Neural cell (in vitro differentiated cells): Measurements from ENCODE around the gene RBM11.

Experiments used
- EP300 ChIP-seq: fragments of 450-650 bp; conservative IDR thresholded peaks from 2 replicates; pipeline ENCODE4 v1.6.1; 2014; ENCODE audit warnings: antibody characterized with exemption, mild to moderate bottlenecking, moderate library complexity; ENCODE audit not compliant: poor library complexity, severe bottlenecking
- EZH2 ChIP-seq: fragments of 200-600, 300-800 bp; shearing (Covaris generic), sonication (generic); IDR thresholded peaks from 2 replicates; pipeline ENCODE4 v1.6.1; 2014; ENCODE audit warnings: antibody characterized with exemption, low read length, borderline replicate concordance, mild to moderate bottlenecking; ENCODE audit not compliant: insufficient read depth, poor library complexity, severe bottlenecking
- MXI1 ChIP-seq: fragments of 450-650 bp; conservative IDR thresholded peaks from 2 replicates; pipeline ENCODE4 v1.6.1; 2014; ENCODE audit warnings: antibody characterized with exemption, mild to moderate bottlenecking; ENCODE audit not compliant: poor library complexity, severe bottlenecking
- POLR2AphosphoS5 ChIP-seq: IDR thresholded peaks from 2 replicates; pipeline ENCODE4 v1.6.1; 2012
- RAD21 ChIP-seq: fragments of 450-650 bp; conservative IDR thresholded peaks from 2 replicates; pipeline ENCODE4 v1.6.1; 2014; ENCODE audit warnings: antibody characterized with exemption, mild to moderate bottlenecking, moderate library complexity
- SMC3 ChIP-seq: fragments of 450-650 bp; conservative IDR thresholded peaks from 2 replicates; pipeline ENCODE4 v1.6.1; 2014; ENCODE audit warnings: antibody characterized with exemption, mild to moderate bottlenecking, moderate library complexity; ENCODE audit not compliant: poor library complexity
- TAF1 ChIP-seq: IDR thresholded peaks from 2 replicates; pipeline ENCODE4 v1.6.1; 2012; ENCODE audit warnings: low read depth
- TF ChIP-seq, protein P1 (sequence below): fragments of 450-650 bp; IDR thresholded peaks from 2 replicates; pipeline ENCODE4 v1.5.1; 2014; ENCODE audit warnings: antibody characterized with exemption, mild to moderate bottlenecking, moderate library complexity; ENCODE audit not compliant: poor library complexity, severe bottlenecking
- TF ChIP-seq, protein P2 (sequence below): IDR thresholded peaks from 2 replicates; pipeline ENCODE4 v1.6.1; 2012; ENCODE audit warnings: borderline replicate concordance

GRCh38 chr21:14243874-14244273 is 27.9 kb downstream of the RBM11 start:
- TF ChIP-seq, protein P1, sequence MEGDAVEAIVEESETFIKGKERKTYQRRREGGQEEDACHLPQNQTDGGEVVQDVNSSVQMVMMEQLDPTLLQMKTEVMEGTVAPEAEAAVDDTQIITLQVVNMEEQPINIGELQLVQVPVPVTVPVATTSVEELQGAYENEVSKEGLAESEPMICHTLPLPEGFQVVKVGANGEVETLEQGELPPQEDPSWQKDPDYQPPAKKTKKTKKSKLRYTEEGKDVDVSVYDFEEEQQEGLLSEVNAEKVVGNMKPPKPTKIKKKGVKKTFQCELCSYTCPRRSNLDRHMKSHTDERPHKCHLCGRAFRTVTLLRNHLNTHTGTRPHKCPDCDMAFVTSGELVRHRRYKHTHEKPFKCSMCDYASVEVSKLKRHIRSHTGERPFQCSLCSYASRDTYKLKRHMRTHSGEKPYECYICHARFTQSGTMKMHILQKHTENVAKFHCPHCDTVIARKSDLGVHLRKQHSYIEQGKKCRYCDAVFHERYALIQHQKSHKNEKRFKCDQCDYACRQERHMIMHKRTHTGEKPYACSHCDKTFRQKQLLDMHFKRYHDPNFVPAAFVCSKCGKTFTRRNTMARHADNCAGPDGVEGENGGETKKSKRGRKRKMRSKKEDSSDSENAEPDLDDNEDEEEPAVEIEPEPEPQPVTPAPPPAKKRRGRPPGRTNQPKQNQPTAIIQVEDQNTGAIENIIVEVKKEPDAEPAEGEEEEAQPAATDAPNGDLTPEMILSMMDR: no peak
- no peak for TF ChIP-seq TAF1
- TF ChIP-seq POLR2AphosphoS5: no peak
- TF ChIP-seq EP300: no peak
- TF ChIP-seq, protein P2, sequence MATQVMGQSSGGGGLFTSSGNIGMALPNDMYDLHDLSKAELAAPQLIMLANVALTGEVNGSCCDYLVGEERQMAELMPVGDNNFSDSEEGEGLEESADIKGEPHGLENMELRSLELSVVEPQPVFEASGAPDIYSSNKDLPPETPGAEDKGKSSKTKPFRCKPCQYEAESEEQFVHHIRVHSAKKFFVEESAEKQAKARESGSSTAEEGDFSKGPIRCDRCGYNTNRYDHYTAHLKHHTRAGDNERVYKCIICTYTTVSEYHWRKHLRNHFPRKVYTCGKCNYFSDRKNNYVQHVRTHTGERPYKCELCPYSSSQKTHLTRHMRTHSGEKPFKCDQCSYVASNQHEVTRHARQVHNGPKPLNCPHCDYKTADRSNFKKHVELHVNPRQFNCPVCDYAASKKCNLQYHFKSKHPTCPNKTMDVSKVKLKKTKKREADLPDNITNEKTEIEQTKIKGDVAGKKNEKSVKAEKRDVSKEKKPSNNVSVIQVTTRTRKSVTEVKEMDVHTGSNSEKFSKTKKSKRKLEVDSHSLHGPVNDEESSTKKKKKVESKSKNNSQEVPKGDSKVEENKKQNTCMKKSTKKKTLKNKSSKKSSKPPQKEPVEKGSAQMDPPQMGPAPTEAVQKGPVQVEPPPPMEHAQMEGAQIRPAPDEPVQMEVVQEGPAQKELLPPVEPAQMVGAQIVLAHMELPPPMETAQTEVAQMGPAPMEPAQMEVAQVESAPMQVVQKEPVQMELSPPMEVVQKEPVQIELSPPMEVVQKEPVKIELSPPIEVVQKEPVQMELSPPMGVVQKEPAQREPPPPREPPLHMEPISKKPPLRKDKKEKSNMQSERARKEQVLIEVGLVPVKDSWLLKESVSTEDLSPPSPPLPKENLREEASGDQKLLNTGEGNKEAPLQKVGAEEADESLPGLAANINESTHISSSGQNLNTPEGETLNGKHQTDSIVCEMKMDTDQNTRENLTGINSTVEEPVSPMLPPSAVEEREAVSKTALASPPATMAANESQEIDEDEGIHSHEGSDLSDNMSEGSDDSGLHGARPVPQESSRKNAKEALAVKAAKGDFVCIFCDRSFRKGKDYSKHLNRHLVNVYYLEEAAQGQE: no peak
- no peak for TF ChIP-seq EZH2
- no peak for TF ChIP-seq MXI1
- no peak for TF ChIP-seq RAD21
- TF ChIP-seq SMC3: no peak
